Testis (tissue), 2 donors: ENCODE results near the gene ORMDL2.

ENCODE experiments used
- POLR2A ChIP-seq: fragments of 450-650 bp; IDR thresholded peaks from one replicate; pipeline ENCODE4 v1.6.1; 2017; ENCODE audit warnings: antibody characterized with exemption, mild to moderate bottlenecking, moderate library complexity
- TF ChIP-seq, protein P1 (sequence below), 3 experiments: fragments of 450-650 bp in 2 of 3; fragments of 200-600 bp in 1 of 3; sonication (generic) in 1 of 3; IDR thresholded peaks; one replicate each; pipeline ENCODE4 v1.5.1; 2016 to 2019; ENCODE audit warnings: antibody characterized with exemption in 3 of 3, mild to moderate bottlenecking in 2 of 3, moderate library complexity in 1 of 3

GRCh38 chr12:55771736-55772135 lies 46.1 kb upstream of the ORMDL2 start:
- TF ChIP-seq, protein P1, sequence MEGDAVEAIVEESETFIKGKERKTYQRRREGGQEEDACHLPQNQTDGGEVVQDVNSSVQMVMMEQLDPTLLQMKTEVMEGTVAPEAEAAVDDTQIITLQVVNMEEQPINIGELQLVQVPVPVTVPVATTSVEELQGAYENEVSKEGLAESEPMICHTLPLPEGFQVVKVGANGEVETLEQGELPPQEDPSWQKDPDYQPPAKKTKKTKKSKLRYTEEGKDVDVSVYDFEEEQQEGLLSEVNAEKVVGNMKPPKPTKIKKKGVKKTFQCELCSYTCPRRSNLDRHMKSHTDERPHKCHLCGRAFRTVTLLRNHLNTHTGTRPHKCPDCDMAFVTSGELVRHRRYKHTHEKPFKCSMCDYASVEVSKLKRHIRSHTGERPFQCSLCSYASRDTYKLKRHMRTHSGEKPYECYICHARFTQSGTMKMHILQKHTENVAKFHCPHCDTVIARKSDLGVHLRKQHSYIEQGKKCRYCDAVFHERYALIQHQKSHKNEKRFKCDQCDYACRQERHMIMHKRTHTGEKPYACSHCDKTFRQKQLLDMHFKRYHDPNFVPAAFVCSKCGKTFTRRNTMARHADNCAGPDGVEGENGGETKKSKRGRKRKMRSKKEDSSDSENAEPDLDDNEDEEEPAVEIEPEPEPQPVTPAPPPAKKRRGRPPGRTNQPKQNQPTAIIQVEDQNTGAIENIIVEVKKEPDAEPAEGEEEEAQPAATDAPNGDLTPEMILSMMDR (IDR thresholded peaks at IDR 0.05): no peak
- no peak for TF ChIP-seq POLR2A
